Breast epithelium (tissue), 3 donors: ENCODE measurements around the gene GIPR.

Experiments
- POLR2A ChIP-seq: fragments of 450-650 bp; IDR thresholded peaks from one replicate; pipeline ENCODE4 v1.6.1; 2016; ENCODE audit warnings: antibody characterized with exemption, mild to moderate bottlenecking, moderate library complexity
- TF ChIP-seq, protein P1 (sequence below), 3 donors: fragments of 450-650 bp; IDR thresholded peaks; one replicate each; pipeline ENCODE4 v1.5.1; 2016 to 2017; ENCODE audit warnings: antibody characterized with exemption in 3 of 3, mild to moderate bottlenecking in 3 of 3, moderate library complexity in 3 of 3

- TF ChIP-seq, protein P1, sequence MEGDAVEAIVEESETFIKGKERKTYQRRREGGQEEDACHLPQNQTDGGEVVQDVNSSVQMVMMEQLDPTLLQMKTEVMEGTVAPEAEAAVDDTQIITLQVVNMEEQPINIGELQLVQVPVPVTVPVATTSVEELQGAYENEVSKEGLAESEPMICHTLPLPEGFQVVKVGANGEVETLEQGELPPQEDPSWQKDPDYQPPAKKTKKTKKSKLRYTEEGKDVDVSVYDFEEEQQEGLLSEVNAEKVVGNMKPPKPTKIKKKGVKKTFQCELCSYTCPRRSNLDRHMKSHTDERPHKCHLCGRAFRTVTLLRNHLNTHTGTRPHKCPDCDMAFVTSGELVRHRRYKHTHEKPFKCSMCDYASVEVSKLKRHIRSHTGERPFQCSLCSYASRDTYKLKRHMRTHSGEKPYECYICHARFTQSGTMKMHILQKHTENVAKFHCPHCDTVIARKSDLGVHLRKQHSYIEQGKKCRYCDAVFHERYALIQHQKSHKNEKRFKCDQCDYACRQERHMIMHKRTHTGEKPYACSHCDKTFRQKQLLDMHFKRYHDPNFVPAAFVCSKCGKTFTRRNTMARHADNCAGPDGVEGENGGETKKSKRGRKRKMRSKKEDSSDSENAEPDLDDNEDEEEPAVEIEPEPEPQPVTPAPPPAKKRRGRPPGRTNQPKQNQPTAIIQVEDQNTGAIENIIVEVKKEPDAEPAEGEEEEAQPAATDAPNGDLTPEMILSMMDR (IDR thresholded peaks at IDR 0.05): no peak
- TF ChIP-seq POLR2A: no peak
Measured at GRCh38 chr19:45643927-45644771, 23.9 kb upstream of the GIPR start.
